H9 (cell line): ENCODE measurements around the gene FOXP2. TPM values are rescaled to one million over a fixed set of nuclear protein-coding genes. Genes with fewer than 3 reads are reported as not detected.

Experiments used
- DNase-seq: peaks from one replicate; pipeline ENCODE4 v3.0.0-alpha.2; 2017
- H2AFZ ChIP-seq: one replicate; pipeline ENCODE4 v1.6.1; 2013; ENCODE audit warnings: mild to moderate bottlenecking, low read length, control low read depth, moderate library complexity
- H2AK5ac ChIP-seq: 2 replicates; pipeline ENCODE4 v1.6.1; 2013; ENCODE audit warnings: low read length, control low read depth, mixed read lengths; ENCODE audit not compliant: insufficient read length
- H2BK120ac ChIP-seq: one replicate; pipeline ENCODE4 v1.6.1; 2013; ENCODE audit warnings: low read depth, mild to moderate bottlenecking, low read length, control low read depth, inconsistent platforms; ENCODE audit not compliant: poor library complexity, severe bottlenecking
- H2BK12ac ChIP-seq: 2 replicates; pipeline ENCODE4 v1.6.1; 2013; ENCODE audit warnings: low read length, control low read depth, mixed read lengths, low read depth; ENCODE audit not compliant: insufficient read length
- H2BK15ac ChIP-seq: 2 replicates; pipeline ENCODE4 v1.6.1; 2013; ENCODE audit warnings: low read depth, low read length, control low read depth
- H2BK20ac ChIP-seq: one replicate; pipeline ENCODE4 v1.6.1; 2013; ENCODE audit warnings: low read depth, mild to moderate bottlenecking, low read length, control low read depth, inconsistent platforms; ENCODE audit not compliant: poor library complexity, severe bottlenecking
- H2BK5ac ChIP-seq: 2 replicates; pipeline ENCODE4 v1.6.1; 2013; ENCODE audit warnings: low read length, control low read depth, mixed read lengths; ENCODE audit not compliant: insufficient read length
- H3K14ac ChIP-seq: 2 replicates; pipeline ENCODE4 v1.6.1; 2013; ENCODE audit warnings: low read length, control low read depth; ENCODE audit not compliant: insufficient read depth
- H3K18ac ChIP-seq: 2 replicates; pipeline ENCODE4 v1.6.1; 2013; ENCODE audit warnings: low read depth, mild to moderate bottlenecking, mixed read lengths, low read length, control low read depth; ENCODE audit not compliant: insufficient read length
- H3K23ac ChIP-seq: 2 replicates; pipeline ENCODE4 v1.6.1; 2013; ENCODE audit warnings: low read length, control low read depth, mixed read lengths, low read depth; ENCODE audit not compliant: insufficient read length
- H3K23me2 ChIP-seq: 2 replicates; pipeline ENCODE4 v1.6.1; 2013; ENCODE audit warnings: low read depth, mild to moderate bottlenecking, mixed read lengths, low read length, control low read depth; ENCODE audit not compliant: insufficient read length, poor library complexity, severe bottlenecking
- H3K27ac ChIP-seq: 2 replicates; pipeline ENCODE4 v1.5.1; 2013; ENCODE audit warnings: low read length, control low read depth, mixed read lengths, low read depth; ENCODE audit not compliant: insufficient read length
- H3K27me3 ChIP-seq: 2 replicates; pipeline ENCODE4 v1.6.1; 2013; ENCODE audit warnings: low read length, control low read depth, inconsistent platforms; ENCODE audit not compliant: insufficient read depth
- H3K4ac ChIP-seq: 2 replicates; pipeline ENCODE4 v1.6.1; 2013; ENCODE audit warnings: low read depth, mild to moderate bottlenecking, control low read depth, inconsistent platforms, low read length, moderate library complexity
- H3K4me1 ChIP-seq: 2 replicates; pipeline ENCODE4 v1.6.1; 2013; ENCODE audit warnings: low read length, control low read depth, inconsistent platforms; ENCODE audit not compliant: insufficient read depth
- H3K4me2 ChIP-seq: 2 replicates; pipeline ENCODE4 v1.6.1; 2013; ENCODE audit warnings: low read length, control low read depth, mixed read lengths; ENCODE audit not compliant: insufficient read length, insufficient read depth
- H3K56ac ChIP-seq: 2 replicates; pipeline ENCODE4 v1.6.1; 2013; ENCODE audit warnings: low read depth, mild to moderate bottlenecking, mixed read lengths, low read length, control low read depth; ENCODE audit not compliant: insufficient read length
- H3K79me1 ChIP-seq: 2 replicates; pipeline ENCODE4 v1.6.1; 2013; ENCODE audit warnings: low read depth, mild to moderate bottlenecking, moderate library complexity, low read length, control low read depth, inconsistent platforms; ENCODE audit not compliant: insufficient read depth, poor library complexity, severe bottlenecking
- H3K79me2 ChIP-seq: 2 replicates; pipeline ENCODE4 v1.6.1; 2013; ENCODE audit warnings: low read length, control low read depth, inconsistent platforms; ENCODE audit not compliant: insufficient read depth
- H3K9ac ChIP-seq: 2 replicates; pipeline ENCODE4 v1.6.1; 2013; ENCODE audit warnings: low read length, control low read depth, mixed read lengths; ENCODE audit not compliant: insufficient read length; ENCODE audit errors: extremely low read depth
- H3K9me3 ChIP-seq: one replicate; pipeline ENCODE4 v1.6.1; 2013; ENCODE audit warnings: low read depth, low read length, inconsistent platforms; ENCODE audit not compliant: control insufficient read depth
- H3T11ph ChIP-seq: one replicate; pipeline ENCODE4 v1.6.1; 2013; ENCODE audit warnings: mild to moderate bottlenecking, low read length, control low read depth, inconsistent platforms
- H4K20me1 ChIP-seq: one replicate; pipeline ENCODE4 v1.6.1; 2013; ENCODE audit not compliant: control insufficient read depth, insufficient read length, insufficient read depth
- H4K5ac ChIP-seq: 2 replicates; pipeline ENCODE4 v1.6.1; 2013; ENCODE audit warnings: low read depth, mild to moderate bottlenecking, mixed read lengths, low read length, control low read depth; ENCODE audit not compliant: insufficient read length
- H4K8ac ChIP-seq: replicated peaks from 2 replicates; pipeline ENCODE4 v1.6.1; 2013; ENCODE audit warnings: low read length, control low read depth, mixed read lengths, low read depth; ENCODE audit not compliant: insufficient read length
- H4K91ac ChIP-seq: 2 replicates; pipeline ENCODE4 v1.6.1; 2013; ENCODE audit warnings: low read depth, mild to moderate bottlenecking, moderate library complexity, mixed read lengths, low read length, control low read depth; ENCODE audit not compliant: insufficient read length
- H3K27ac Mint-ChIP-seq, 3 experiments: 2 replicates in 2 of 3; 3 replicates in 1 of 3; pipeline ENCODE4 v1.8.0; 2020 to 2021; ENCODE audit warnings: mixed read lengths in 3 of 3, mild to moderate bottlenecking in 1 of 3, moderate library complexity in 1 of 3
- H3K27me3 Mint-ChIP-seq: 2 replicates; pipeline ENCODE4 v1.8.0; 2021; ENCODE audit warnings: low read depth, mild to moderate bottlenecking, moderate library complexity, mixed read lengths
- H3K36me3 Mint-ChIP-seq, 3 experiments: 2 replicates in 2 of 3; 3 replicates in 1 of 3; pipeline ENCODE4 v1.8.0; 2020 to 2021; ENCODE audit warnings: low read depth in 3 of 3, mixed read lengths in 3 of 3; ENCODE audit not compliant: insufficient read depth in 1 of 3
- H3K4me1 Mint-ChIP-seq, 2 experiments: 2 replicates each; pipeline ENCODE4 v1.8.0; 2020; ENCODE audit warnings: mixed read lengths in 2 of 2
- H3K4me3 Mint-ChIP-seq, 2 experiments: 2 replicates in 1 of 2; 3 replicates in 1 of 2; pipeline ENCODE4 v1.8.0; 2020 to 2021; ENCODE audit warnings: mild to moderate bottlenecking in 2 of 2, mixed read lengths in 2 of 2, moderate library complexity in 1 of 2
- H3K9me3 Mint-ChIP-seq, 2 experiments: 2 replicates in 1 of 2; 3 replicates in 1 of 2; pipeline ENCODE4 v1.8.0; 2020; ENCODE audit warnings: mild to moderate bottlenecking in 2 of 2, mixed read lengths in 2 of 2, moderate library complexity in 1 of 2
- CTCF ChIP-seq: fragments of 200-600 bp; sonication (generic); conservative IDR thresholded peaks from 3 replicates; pipeline ENCODE4 v1.8.0; 2021; ENCODE audit warnings: antibody characterized with exemption, mild to moderate bottlenecking
- WGBS: extraction: QIAGEN DNeasy Blood & Tissue Kit; methylation state at CpG from one replicate; pipeline ENCODE4 v1.1.7; 2013; ENCODE audit warnings: missing lambda C conversion rate, low lambda C conversion rate, mixed read lengths; ENCODE audit not compliant: insufficient read length; ENCODE audit errors: extremely low coverage; 5-methylcytosine and 5-hydroxymethylcytosine counted together
- total RNA-seq: library from RNA; stranded (reverse); gene quantifications from 2 replicates; pipeline ENCODE4 v1.2.1, GENCODE V29; 2021

The FOXP2 gene
- total RNA-seq, 1 experiment from 2014 or later = not detected

DNA sequence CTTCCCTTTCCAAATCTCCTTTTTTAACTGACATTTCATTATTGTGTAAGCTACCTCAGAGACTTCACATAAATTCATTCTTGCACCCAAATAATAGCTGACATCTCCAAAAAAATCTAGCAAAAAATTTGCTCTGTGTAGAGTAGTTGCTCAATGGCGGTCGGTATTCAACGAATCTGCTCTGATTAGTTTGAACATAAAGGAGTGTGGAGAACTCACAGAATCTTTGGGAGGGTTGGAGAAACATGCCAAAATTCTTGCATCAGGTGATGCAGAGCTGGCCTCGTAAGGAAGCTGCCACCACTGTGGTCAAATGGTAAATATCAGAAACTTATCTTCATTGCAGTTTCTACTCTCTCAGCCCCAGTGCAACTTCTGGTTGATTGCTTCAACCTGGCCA is 306.1 kb downstream of the FOXP2 start:
- Histone ChIP-seq H3K23me2 (no peaks in the 10 kb centered on the region), H3K4me1 (no peaks in the 10 kb centered on the region), H2BK20ac (no peak overlapping the region), H3T11ph (no peak overlapping the region), H2AFZ (no peak overlapping the region), H3K4me2 (no peak overlapping the region), H3K14ac (no peak overlapping the region), H3K27me3 (no peaks in the 10 kb centered on the region), H3K9me3 (no peaks in the 10 kb centered on the region), H2BK120ac (no peak overlapping the region), H2BK12ac (no peak overlapping the region), H4K8ac (no peak overlapping the region), H3K56ac (no peak overlapping the region), H3K23ac (no peak overlapping the region), H4K20me1 (no peaks in the 10 kb centered on the region), H3K27ac (no peak overlapping the region), H3K79me2 (no peaks in the 10 kb centered on the region), H3K9ac (no peak overlapping the region), H3K79me1 (no peaks in the 10 kb centered on the region), H4K5ac (no peak overlapping the region), H2AK5ac (no peak overlapping the region), H4K91ac (no peak overlapping the region), H3K18ac (no peak overlapping the region), H2BK5ac (no peak overlapping the region), H2BK15ac (no peak overlapping the region), H3K4ac (no peak overlapping the region)
- H3K4me1 Mint-ChIP-seq = peaks cover 8 to 9% of the 10 kb centered on the region in 2 experiments
- DNase-seq = no peak
- H3K27ac Mint-ChIP-seq = no peak overlapping the region; a peak in 1 of 7 replicates
- H3K36me3 Mint-ChIP-seq = no peaks in the 10 kb centered on the region
- no peaks in the 10 kb centered on the region; a peak in 2 of 5 replicates for H3K9me3 Mint-ChIP-seq
- no peaks in the 10 kb centered on the region for H3K27me3 Mint-ChIP-seq
- no peak overlapping the region for H3K4me3 Mint-ChIP-seq
- no peak for TF ChIP-seq CTCF
- WGBS = no CpG with 5 or more reads among the region's 4 CpGs
